ENCODE data around the gene KRTAP5-2. TPM values are rescaled to one million over a fixed set of nuclear protein-coding genes. Genes with fewer than 3 reads are reported as not detected.
"Not testable (repeated sequence)": the region's sequence is repeated elsewhere in the genome, so short reads cannot be mapped to it uniquely, and the experiment has no call there.

Gene KRTAP5-2
- total RNA-seq, 1 experiment from 2014 or later = not detected

GRCh38 chr11:1586699-1587098 lies 11.4 kb downstream of the KRTAP5-2 start:
- no peak overlapping the region for H3K4me3 Mint-ChIP-seq (ENCODE audit: low read depth, unreplicated experiment)
- no peak for DNase-seq
- BruUV-seq (replicated peaks) = no TSS peak
- CTCF ChIA-PET = no interaction called here
- TF ChIP-seq, protein P1, sequence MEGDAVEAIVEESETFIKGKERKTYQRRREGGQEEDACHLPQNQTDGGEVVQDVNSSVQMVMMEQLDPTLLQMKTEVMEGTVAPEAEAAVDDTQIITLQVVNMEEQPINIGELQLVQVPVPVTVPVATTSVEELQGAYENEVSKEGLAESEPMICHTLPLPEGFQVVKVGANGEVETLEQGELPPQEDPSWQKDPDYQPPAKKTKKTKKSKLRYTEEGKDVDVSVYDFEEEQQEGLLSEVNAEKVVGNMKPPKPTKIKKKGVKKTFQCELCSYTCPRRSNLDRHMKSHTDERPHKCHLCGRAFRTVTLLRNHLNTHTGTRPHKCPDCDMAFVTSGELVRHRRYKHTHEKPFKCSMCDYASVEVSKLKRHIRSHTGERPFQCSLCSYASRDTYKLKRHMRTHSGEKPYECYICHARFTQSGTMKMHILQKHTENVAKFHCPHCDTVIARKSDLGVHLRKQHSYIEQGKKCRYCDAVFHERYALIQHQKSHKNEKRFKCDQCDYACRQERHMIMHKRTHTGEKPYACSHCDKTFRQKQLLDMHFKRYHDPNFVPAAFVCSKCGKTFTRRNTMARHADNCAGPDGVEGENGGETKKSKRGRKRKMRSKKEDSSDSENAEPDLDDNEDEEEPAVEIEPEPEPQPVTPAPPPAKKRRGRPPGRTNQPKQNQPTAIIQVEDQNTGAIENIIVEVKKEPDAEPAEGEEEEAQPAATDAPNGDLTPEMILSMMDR (IDR thresholded peaks at IDR 0.05; ENCODE audit: unreplicated experiment) = no peak
- H3K27ac Mint-ChIP-seq (ENCODE audit: unreplicated experiment) = no peak overlapping the region
- intact Hi-C loops (cut with micrococcal nuclease; ENCODE audit: unreplicated experiment) = no loop called here
- H3K27me3 Mint-ChIP-seq (ENCODE audit: unreplicated experiment) = peaks cover 11% of the 10 kb centered on the region
- H3K9me3 Mint-ChIP-seq (ENCODE audit: low read depth, unreplicated experiment) = no peaks in the 10 kb centered on the region
- H3K4me1 Mint-ChIP-seq (ENCODE audit: low read depth, unreplicated experiment) = peaks cover 7% of the 10 kb centered on the region
- no peaks in the 10 kb centered on the region for H3K36me3 Mint-ChIP-seq (ENCODE audit: insufficient read depth, unreplicated experiment)

DNA sequence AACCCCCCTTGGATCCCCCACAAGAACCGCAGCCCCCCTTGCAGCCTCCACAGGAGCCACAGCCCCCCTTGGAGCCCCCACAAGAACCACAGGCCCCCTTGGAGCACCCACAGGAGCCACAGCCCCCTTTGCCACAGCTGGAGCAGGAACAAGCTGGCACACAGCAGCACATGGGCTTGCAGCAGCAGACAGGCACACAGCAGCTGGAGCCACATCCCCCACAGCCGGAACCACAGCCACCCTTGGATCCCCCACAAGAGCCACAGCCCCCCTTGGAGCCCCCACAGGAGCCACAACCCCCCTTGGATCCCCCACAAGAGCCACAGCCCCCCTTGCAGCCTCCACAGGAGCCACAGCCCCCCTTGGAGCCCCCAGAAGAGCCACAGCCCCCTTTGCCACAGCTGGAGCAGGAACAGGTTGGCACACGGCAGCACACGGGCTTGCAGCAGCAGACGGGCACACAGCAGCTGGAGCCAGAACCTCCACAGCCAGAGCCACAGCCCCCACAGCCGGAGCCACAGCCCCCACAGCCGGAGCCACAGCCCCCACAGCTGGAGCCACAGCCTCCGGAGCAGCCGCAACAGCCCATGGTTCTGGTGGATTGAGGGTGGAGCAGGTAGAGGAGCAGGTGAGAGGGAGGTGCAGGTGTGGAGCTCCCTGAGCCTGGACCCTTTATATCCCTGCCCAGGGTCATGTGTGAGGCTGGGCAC lies 13.3 kb downstream of the KRTAP5-2 start, which contains the start of gene KRTAP5-1:
Gene KRTAP5-1 (minus strand): TSS at position 623 of the 710 bp plus-strand sequence. CDS start 34 bp downstream, at position 589.
- CTCF ChIA-PET; H3K36me3 Mint-ChIP-seq (ENCODE audit: insufficient read depth, unreplicated experiment); BruUV-seq (replicated peaks); H3K9me3 Mint-ChIP-seq (ENCODE audit: low read depth, unreplicated experiment); intact Hi-C loops (cut with micrococcal nuclease; ENCODE audit: unreplicated experiment); DNase-seq; H3K4me3 Mint-ChIP-seq (ENCODE audit: low read depth, unreplicated experiment); H3K27ac Mint-ChIP-seq (ENCODE audit: unreplicated experiment); H3K4me1 Mint-ChIP-seq (ENCODE audit: low read depth, unreplicated experiment): not testable (repeated sequence)
- peaks cover 11% of the 10 kb centered on the region for H3K27me3 Mint-ChIP-seq (ENCODE audit: unreplicated experiment)

GRCh38 chr11:1582909-1583308 lies 15.2 kb downstream of the KRTAP5-2 start:
- H3K27me3 Mint-ChIP-seq (ENCODE audit: unreplicated experiment); H3K36me3 Mint-ChIP-seq (ENCODE audit: insufficient read depth, unreplicated experiment); H3K4me3 Mint-ChIP-seq (ENCODE audit: low read depth, unreplicated experiment); BruUV-seq (replicated peaks); H3K4me1 Mint-ChIP-seq (ENCODE audit: low read depth, unreplicated experiment); H3K9me3 Mint-ChIP-seq (ENCODE audit: low read depth, unreplicated experiment); H3K27ac Mint-ChIP-seq (ENCODE audit: unreplicated experiment); DNase-seq; intact Hi-C loops (cut with micrococcal nuclease; ENCODE audit: unreplicated experiment): not testable (repeated sequence)
- CTCF ChIA-PET = interaction anchor here (0.6 to 1.5 kb wide), 2 partner anchors 9 to 541 kb away, joined by 3 to 5 read pairs; no protein-coding TSS in a partner anchor

DNA sequence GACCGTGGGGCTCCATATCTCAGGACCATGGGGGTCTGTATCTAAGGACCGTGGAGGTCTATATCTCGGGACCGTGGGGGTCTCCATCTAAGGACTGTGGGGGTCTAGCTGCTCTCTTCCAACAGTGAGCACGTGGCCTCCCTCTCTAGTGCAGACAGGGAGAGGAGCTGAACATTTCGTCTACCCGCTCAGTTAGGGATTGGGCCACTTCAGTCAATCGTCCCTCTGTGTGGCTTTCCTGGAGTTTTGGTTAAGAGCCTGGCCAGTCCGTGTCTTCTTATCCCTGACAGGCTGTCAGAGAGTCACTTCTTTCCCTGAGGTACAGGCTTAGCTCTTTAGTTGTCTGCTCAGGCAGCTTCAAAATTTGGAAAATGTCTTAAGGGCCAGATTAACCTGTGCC lies 16.1 kb downstream of the KRTAP5-2 start:
- peaks cover 4% of the 10 kb centered on the region for H3K36me3 Mint-ChIP-seq (ENCODE audit: insufficient read depth, unreplicated experiment)
- CTCF ChIA-PET = interaction anchor here (1.5 kb wide), 1 partner anchor 8 kb away, joined by 5 read pairs; no protein-coding TSS in a partner anchor
- DNase-seq = no peak
- no peak overlapping the region for H3K27ac Mint-ChIP-seq (ENCODE audit: unreplicated experiment)
- H3K4me3 Mint-ChIP-seq (ENCODE audit: low read depth, unreplicated experiment) = no peak overlapping the region
- intact Hi-C loops (cut with micrococcal nuclease; ENCODE audit: unreplicated experiment) = no loop called here
- H3K9me3 Mint-ChIP-seq (ENCODE audit: low read depth, unreplicated experiment) = peaks cover 3% of the 10 kb centered on the region
- TF ChIP-seq, protein P1 (IDR thresholded peaks at IDR 0.05; ENCODE audit: unreplicated experiment) = no peak
- no peaks in the 10 kb centered on the region for H3K4me1 Mint-ChIP-seq (ENCODE audit: low read depth, unreplicated experiment)
- H3K27me3 Mint-ChIP-seq (ENCODE audit: unreplicated experiment) = no peaks in the 10 kb centered on the region
- no TSS peak for BruUV-seq (replicated peaks)

DNA sequence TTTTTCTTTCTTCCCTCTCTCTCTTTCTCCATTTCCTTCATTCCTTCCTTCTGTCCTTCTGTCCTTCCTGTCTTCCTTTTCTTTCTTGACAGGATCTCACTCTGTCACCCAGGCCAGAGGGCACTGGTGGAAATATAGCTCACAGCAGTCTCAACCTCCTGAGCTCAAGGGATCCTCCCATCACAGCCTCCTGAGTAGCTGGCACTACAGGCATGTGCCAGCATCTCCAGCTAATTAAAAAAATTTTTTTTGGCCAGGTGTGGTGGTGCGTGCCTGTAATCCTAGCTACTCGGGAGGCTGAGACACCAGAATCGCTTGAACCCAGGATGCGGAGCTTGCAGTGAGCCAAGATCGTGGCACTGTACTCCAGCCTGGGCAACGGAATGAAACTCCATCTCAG lies 21.3 kb downstream of the KRTAP5-2 start:
- no peak for DNase-seq
- H3K36me3 Mint-ChIP-seq (ENCODE audit: insufficient read depth, unreplicated experiment) = peaks cover 26% of the 10 kb centered on the region
- H3K27ac Mint-ChIP-seq (ENCODE audit: unreplicated experiment) = no peak overlapping the region
- intact Hi-C loops (cut with micrococcal nuclease; ENCODE audit: unreplicated experiment) = no loop called here
- no peaks in the 10 kb centered on the region for H3K4me1 Mint-ChIP-seq (ENCODE audit: low read depth, unreplicated experiment)
- BruUV-seq (replicated peaks) = no TSS peak
- no peaks in the 10 kb centered on the region for H3K27me3 Mint-ChIP-seq (ENCODE audit: unreplicated experiment)
- TF ChIP-seq, protein P1 (IDR thresholded peaks at IDR 0.05; ENCODE audit: unreplicated experiment) = no peak
- CTCF ChIA-PET = interaction anchor here (1.2 kb wide), 1 partner anchor 30 kb away, joined by 4 read pairs; no protein-coding TSS in a partner anchor
- H3K9me3 Mint-ChIP-seq (ENCODE audit: low read depth, unreplicated experiment) = peaks cover 3% of the 10 kb centered on the region
- H3K4me3 Mint-ChIP-seq (ENCODE audit: low read depth, unreplicated experiment) = no peak overlapping the region

- H3K27me3 Mint-ChIP-seq (ENCODE audit: unreplicated experiment); H3K9me3 Mint-ChIP-seq (ENCODE audit: low read depth, unreplicated experiment); DNase-seq; H3K4me1 Mint-ChIP-seq (ENCODE audit: low read depth, unreplicated experiment); H3K4me3 Mint-ChIP-seq (ENCODE audit: low read depth, unreplicated experiment); H3K27ac Mint-ChIP-seq (ENCODE audit: unreplicated experiment); BruUV-seq (replicated peaks): not testable (repeated sequence)
- peaks cover 33% of the 10 kb centered on the region for H3K36me3 Mint-ChIP-seq (ENCODE audit: insufficient read depth, unreplicated experiment)
- CTCF ChIA-PET = interaction anchor here (3.0 kb wide), 1 partner anchor 29 kb away, joined by 92 read pairs; no protein-coding TSS in a partner anchor
- intact Hi-C loops (cut with micrococcal nuclease; ENCODE audit: unreplicated experiment) = loop anchor here (2.0 kb wide), 2 partner anchors 21 to 29 kb away; no protein-coding TSS in a partner anchor
These were observed 22.3 kb downstream of the KRTAP5-2 start for GRCh38 chr11:1575756-1576155.

Measured in Calu3 (cell line).